Tibial nerve (tissue), 3 donors: ENCODE data around the gene AHCYL1.

ENCODE experiments used
- CTCF ChIP-seq, 5 experiments: fragments of 200-600 bp in 3 of 5; fragments of 450-650 bp in 2 of 5; sonication (generic) in 3 of 5; IDR thresholded peaks; one replicate each; pipeline ENCODE4 v1.5.1; 2016 to 2019; ENCODE audit warnings: antibody characterized with exemption in 5 of 5, mild to moderate bottlenecking in 3 of 5, moderate library complexity in 2 of 5
- POLR2A ChIP-seq, 2 donors: fragments of 450-650 bp; IDR thresholded peaks; one replicate each; pipeline ENCODE4 v1.6.1; 2017; ENCODE audit warnings: antibody characterized with exemption in 2 of 2, mild to moderate bottlenecking in 2 of 2, moderate library complexity in 2 of 2

- TF ChIP-seq POLR2A (IDR thresholded peaks at IDR 0.05) (no peak), CTCF (IDR thresholded peaks at IDR 0.05) (no peak)
These were observed 980 bp upstream of the AHCYL1 start for GRCh38 chr1:109983380-109984189.
